GM19193 (cell line): ENCODE data around the gene KCNAB2.

Experiments
- POLR2A ChIP-seq: IDR thresholded peaks from 4 replicates; pipeline ENCODE4 v1.6.1; 2011; ENCODE audit not compliant: insufficient read depth, insufficient read length; ENCODE audit errors: extremely low read depth

KCNAB2 gene

DNA sequence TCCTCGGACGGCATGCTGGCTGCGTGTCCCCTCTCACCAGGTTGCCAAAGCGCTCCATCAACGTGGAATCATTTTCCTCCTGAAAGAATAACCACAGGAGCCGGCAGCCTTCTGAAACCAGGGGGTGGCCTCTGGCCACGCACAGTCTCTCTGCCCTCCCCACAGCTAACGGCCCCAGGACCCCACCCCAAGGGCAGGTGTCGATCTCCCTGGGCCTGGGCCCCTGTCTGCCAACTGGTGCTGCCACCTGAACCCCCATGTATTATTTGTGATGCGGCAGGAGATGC lies 46.1 kb downstream of the KCNAB2 start:
- no peak for TF ChIP-seq POLR2A

DNA sequence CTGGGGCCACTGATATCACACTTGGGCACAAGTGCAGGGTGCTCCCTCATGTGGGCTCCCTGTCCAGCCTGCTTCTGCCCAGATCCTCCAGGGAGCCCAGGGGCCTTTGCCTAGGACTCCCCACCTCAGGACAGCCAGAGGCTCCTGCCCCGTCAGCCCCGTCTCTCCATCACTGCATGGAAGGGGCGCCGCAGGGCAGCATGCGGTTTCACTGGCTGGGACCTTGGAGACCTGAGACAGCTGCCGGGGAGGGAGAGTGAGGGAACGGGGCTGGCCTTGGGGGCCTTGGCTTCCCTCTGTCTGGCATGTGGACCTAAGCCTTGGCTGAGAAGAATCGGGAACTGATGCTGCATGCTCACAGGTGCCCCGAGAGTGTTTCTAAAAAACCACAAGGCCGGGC lies 46.5 kb downstream of the KCNAB2 start:
- no peak for TF ChIP-seq POLR2A

DNA sequence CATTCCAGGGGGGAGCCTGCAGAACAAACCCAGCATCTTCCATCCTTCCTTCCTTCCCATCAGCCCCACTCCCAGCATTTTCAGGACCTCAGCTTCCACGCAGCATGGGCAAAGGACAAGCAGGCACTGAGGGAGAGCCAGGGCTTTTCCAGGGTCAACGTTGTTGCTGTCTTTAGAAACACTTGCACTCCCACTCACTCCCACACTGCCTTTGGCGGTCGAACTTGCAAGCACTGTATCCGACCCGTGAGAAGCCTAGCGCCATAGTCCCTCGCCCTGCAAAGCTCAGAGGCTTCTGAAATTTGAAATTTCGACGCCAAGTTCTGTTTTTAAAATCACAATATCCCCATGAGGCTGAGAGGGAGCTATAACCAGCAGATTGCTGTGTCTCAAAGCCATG lies 47.4 kb downstream of the KCNAB2 start:
- TF ChIP-seq POLR2A = no peak

DNA sequence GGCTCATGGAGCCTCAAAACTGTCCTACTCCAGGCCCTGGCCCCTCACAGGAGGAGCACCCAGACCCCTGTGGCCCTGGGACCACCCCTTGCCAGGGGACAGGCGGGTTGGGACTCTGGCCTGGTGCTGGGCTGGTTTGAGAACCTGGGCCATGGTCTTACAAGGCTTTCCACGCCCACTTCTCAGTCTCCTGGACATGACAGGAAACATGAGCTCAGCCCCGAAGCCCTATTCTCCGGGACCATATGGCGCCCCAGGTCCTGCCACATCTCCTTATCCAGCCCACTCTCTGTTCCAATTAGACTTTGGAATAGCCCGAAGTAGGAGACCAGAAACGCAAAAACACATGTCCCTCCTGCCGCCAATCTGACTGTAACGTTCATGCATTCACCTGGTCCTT lies 47.9 kb downstream of the KCNAB2 start:
- no peak for TF ChIP-seq POLR2A

DNA sequence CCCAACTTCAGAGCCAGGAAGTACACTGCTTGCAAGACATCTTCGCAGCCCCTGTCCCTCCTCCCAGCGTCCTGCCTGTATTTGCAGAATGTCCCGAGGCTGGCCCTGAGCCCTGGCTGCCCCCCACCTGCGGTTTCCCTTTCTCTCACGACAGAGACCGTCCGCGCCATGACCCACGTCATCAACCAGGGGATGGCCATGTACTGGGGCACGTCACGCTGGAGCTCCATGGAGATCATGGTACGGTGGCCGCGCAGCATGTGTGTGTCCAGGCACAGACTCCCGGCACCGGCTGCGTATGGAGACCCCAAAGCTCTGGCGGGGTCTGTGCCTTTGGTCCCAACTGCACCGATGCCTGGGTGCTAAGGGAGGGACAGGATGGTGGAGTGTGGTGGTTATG lies 48.6 kb downstream of the KCNAB2 start:
- no peak for TF ChIP-seq POLR2A

DNA sequence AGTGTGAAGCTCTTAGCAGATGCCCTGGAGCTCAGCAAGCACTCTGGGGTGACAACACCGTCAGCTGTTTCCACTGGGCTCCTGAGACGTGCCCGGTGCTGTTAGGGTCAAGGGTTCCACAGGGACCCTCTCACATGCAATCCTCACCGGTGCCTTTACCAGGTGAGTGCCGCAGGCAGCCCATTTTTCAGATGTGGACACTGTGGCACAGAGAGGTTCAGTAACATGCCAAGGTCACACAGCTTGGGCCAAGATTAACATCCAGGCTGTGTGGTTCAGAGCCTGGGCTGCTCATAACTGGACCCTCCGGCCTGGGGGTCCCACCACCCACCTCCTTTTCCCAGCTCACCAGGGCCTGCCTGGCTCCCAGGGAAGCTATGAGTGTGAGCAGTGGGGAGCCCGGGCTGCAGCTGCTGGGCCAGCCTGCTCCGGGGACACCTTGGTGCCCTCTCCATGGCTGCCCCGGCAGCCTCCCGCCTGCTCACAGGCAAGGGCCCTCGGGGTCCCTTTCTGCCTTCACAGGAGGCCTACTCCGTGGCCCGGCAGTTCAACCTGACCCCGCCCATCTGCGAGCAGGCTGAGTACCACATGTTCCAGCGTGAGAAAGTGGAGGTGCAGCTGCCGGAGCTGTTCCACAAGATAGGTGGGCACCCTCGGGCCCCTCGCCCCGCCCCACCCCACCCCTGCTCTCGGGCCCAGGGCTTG lies 49.3 kb downstream of the KCNAB2 start:
- TF ChIP-seq POLR2A = no peak

DNA sequence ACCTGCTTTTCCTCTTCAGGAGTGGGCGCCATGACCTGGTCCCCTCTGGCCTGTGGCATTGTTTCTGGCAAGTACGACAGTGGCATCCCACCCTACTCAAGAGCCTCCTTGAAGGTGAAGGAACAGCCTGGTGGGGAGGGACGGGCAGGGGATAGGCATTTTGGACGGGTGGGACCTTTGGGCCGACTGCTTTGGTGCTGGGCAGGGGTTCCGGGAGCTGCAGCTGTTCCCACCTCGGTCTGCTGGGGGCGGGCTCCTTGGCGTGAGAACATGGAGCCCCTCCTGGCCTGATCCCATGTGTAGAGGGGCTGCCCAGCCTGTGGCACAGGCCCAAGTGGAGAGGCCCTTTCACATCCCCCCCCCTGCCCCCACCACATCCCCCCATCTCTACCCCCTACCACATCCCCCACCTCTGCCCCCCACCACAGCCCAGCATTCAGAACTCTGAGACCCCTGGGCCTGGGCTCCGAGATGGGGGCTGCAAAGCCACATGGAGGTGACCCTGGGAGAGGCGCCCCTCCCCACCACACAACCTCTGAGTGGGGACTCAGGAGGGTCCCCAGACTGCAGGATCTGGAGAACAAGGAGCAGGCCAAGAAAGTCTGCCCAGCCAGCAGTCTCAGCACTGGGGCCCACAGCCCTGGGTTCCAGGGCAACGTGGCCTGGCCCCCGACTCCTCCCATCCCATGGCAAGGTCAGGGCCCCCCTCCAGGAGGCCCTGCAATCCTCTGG lies 50.0 kb downstream of the KCNAB2 start:
- TF ChIP-seq POLR2A = no peak

DNA sequence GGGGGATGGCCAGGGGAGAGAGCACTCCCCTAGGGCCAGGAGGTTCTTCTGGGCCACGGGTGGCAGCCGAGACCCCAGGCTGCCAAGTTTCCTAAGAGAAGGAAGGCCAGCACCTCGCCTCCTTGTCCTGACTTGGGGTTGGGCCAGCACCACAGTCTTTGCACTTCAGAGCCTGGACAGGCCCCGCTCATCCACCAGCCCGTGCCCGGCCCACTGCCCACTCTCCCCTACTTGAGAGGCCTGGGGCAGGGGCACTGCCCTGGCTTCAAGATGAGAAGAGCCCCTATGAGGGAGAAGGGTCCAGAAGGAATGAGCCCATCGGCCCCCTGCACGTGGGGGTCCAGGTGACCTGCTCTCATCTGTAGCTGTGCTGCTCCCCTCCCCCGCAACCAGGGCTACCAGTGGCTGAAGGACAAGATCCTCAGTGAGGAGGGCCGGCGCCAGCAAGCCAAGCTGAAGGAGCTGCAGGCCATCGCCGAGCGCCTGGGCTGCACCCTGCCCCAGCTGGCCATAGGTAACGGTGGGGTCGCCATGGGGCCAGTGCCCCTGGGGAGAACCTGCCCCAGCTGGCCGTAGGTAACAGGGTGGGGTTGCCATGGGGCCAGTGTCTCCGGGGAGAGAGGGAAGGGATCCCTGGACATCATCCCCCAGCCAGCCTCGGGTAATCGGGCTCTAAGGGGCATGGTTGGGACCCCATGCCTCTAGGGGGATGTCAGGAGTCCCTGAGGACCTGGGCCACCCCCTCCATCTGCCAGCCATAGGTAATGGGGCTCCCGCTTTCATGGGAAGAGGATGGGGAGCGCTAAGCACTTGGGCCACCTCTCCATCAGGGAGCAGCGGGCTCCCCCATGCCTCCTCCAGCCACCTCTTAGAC lies 50.8 kb downstream of the KCNAB2 start:
- no peak for TF ChIP-seq POLR2A

DNA sequence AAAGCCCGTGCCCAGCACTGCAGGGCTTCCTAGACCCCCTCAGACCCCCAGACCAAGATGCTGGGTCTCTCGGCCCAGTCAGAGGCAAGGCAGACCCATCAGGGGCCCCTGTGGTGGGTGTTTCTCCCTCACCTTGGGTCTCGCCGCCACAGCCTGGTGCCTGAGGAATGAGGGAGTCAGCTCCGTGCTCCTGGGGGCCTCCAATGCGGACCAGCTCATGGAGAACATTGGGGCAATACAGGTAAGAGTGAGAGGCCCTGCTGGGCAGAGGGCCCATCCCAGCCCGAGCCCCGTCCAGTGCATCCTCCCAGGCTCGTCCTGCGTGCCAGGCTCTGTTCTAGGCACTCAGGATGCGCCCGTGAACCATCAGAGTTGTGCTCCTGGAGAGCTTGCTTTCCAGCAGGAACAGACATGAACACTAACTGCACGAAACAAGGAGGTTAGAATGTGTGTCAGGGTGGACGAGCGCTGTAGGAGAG lies 51.5 kb downstream of the KCNAB2 start:
- no peak for TF ChIP-seq POLR2A

DNA sequence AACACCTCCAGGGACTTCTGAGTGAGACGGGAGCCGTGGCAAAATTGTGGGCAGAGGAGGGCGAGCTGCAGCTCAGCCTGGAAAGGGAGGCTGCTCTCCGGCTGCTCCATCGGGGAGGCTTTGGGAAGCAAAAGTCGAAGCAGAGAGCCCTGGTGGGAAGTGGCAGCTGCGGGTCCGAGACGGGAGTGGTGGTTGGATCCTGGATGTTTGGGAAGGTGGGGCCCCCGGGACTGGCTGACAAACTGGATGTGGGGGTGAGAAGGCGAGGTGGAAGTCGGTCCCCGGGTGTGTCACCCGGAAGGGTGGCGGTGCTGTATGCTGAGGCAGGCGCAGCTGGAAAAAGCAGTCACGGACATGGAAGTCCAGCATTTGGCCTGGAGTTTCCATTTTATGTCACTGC lies 52.1 kb downstream of the KCNAB2 start:
- TF ChIP-seq POLR2A = no peak

DNA sequence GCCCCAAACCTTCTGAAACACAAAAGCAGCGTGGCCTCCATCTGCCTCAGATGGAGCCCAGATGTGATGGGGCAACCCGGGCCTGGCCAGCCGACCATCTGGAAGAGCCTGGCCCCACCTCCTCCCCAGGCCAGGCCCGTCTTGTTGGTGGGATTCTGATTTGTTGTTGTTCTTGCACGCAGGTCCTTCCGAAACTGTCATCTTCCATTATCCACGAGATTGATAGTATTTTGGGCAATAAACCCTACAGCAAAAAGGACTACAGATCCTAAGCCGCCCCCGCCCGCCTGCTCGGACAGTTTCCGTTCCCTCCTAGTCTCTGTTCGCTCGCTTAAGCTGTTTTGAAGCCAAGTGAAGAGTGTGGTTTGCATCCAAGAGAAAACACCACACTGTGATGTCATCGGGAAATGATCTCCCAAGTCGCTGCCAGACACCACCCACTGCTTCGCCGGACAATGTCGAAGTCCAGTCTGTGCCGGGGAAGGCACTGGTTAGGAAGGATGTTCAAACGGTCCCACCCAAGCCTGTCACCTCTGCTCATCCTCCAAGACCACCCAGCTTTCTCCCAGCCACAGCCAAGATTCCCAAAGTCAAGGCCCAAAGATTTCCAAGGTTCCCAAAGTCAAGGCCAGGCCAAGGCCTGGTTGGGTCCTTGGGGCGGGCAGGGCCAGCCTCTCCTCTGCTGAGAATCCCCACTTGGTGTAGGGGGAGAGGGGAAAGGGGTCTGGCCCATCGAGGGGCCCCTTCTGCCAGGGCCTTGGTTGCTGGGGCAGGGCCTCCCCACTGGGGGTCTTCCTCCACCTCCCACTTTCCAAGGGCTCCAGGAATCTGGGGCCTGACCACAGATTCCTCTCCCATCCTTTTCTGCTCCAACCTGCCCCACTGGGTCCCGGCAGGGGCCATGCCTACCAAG lies 52.9 kb downstream of the KCNAB2 start:
- TF ChIP-seq POLR2A = no peak

DNA sequence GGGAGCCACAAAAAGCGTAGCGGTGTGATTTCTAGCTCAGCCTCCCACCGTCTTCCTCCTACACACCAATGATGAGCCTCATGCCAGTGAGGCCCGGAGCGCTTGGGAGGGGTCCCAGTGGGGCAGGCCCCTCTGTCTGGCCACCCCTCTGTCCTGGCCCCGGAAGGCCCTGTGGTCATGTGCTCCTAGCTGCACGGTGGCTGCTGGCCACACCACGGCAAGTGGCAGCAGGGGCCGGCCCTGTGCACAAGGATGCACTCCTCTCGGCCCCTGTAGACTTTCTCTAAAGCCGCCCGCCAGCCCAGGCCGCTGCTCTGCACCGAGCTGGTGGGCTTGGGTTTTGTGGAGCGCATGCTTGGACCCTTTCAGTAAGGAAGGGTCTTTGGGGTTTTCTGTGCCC lies 53.6 kb downstream of the KCNAB2 start:
- no peak for TF ChIP-seq POLR2A

DNA sequence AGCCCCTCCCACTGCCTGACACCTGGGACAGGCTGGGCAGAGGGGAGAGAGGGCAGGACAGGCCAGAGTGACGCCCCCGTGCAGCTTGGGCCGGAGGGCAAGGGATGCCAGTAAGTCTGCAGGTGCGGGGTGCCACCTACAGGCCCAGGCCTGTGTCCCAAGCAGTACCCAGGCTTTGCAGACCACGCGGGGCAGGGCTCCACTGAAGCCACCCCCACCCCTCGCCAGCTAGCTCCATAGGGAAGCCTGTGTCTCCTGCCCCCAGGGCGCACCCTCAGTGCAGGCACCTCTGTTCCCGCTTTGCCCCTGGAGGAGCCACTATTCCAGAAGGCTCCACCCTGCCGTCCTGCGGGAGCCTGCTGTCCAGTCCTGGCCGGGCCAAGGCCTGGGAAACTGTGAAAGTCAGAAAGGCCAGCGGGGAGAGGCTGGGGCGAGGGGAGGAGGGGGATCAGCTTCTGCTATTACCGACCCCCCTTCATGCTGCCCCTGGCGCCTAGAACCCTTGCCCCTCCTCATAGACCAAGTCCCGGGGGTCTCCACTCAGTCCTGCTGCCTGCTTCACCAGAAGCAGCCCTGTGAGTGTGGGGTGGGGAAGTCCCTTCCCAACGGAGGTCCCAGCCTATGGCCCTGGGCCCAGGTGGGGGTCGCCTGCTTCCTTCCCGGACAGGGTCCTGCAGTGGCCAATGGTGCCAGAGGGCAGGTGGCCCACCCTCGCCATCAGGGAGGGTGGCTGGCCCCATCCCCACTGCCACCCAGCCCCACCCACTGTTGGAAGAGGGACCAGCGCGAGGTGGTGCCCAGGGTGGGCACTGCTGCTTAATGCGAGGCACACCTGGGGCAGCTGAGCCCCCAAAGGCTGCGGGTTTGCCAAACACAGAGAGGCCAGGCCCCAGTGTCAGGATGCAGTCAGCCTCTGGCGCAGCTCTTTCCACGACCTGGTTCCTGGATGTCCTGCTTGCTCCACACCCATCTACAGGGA lies 54.4 kb downstream of the KCNAB2 start:
- peak; percentile 21 for TF ChIP-seq POLR2A
